Renal pelvis (tissue), 4 donors: ENCODE results near the gene P2RX2. TPM values are rescaled to one million over a fixed set of nuclear protein-coding genes. Genes with fewer than 3 reads are reported as not detected.

Experiments used
- DNase-seq: peaks from one replicate; pipeline ENCODE4 v3.0.0-alpha.2; 2013
- polyA plus RNA-seq, 3 donors: library from polyadenylated mRNA; unstranded; fragments of 120-200 nt; gene quantifications; one replicate each; pipeline ENCODE4 v1.2.1, GENCODE V29; 2013; ENCODE audit not compliant: insufficient read length in 3 of 3

P2RX2 gene
- polyA plus RNA-seq, 3 donors = 1.6 to 1.8 (median 1.6) TPM

DNA sequence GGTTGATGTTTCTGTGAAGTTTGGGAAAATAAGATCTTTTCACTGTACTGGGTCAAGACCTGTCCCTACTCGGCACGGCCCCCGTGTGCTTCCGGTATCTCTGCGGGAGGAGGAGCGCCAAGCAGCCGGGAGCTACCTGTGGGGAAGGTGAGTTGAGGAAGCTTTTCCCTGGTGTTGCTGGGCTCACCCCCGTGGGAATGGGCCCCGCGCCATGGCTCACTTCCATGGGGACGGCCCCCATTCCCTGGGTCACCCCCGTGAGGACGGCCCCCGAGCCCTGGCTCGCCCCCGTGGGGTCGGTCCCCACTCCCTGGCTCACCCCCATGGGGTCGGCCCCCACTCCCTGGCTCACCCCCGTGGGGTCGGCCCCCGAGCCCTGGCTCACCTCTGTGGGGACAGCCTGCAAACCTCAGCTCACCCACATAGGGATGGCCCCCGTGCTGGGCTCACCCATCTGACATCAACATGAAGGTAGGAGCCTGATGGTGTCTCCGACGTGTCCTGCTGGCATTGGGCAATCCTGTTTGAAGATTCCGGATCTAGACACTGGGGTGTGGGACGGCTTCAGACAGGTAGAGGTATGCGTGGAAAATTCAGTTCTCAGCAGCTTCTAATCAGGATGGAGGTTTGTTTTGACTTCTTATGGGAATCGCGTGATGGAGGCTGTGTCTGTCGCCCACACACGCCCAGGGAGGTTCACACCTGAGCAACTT, 17.2 kb upstream of the P2RX2 start:
- DNase-seq = no peak

DNA sequence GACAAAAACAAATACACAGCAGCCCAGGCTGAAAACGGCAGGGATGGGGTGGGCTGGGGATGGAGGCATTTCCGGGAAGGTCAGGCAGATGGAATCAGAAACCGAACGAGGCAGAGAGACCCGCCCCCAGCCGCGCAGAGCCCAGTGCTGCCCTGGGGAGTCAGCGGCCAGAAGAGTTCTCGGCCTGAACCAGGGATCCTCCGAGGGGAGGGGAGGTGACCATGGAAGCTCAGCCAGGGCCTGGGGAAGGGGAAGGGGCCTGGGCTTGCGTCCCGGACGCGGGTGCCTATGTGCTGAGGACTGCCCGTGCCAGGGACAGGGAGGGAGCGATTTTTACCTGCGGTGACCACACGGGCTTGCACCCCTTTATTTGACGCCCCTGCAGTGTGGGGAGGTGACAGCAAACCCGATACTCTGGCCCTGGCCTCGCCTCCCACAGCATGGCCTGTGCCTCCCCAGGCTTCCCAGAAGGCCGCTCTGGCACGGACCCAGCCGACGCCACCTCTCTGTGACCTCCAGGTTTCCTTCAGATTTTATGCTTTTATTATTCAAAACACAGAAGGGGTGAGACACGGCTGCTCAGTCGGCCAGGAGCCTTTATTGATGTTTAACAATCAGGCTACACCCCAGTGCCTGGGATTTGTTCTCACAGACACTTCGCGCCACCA, 15.9 kb upstream of the P2RX2 start:
- peak; percentile 81 for DNase-seq

DNA sequence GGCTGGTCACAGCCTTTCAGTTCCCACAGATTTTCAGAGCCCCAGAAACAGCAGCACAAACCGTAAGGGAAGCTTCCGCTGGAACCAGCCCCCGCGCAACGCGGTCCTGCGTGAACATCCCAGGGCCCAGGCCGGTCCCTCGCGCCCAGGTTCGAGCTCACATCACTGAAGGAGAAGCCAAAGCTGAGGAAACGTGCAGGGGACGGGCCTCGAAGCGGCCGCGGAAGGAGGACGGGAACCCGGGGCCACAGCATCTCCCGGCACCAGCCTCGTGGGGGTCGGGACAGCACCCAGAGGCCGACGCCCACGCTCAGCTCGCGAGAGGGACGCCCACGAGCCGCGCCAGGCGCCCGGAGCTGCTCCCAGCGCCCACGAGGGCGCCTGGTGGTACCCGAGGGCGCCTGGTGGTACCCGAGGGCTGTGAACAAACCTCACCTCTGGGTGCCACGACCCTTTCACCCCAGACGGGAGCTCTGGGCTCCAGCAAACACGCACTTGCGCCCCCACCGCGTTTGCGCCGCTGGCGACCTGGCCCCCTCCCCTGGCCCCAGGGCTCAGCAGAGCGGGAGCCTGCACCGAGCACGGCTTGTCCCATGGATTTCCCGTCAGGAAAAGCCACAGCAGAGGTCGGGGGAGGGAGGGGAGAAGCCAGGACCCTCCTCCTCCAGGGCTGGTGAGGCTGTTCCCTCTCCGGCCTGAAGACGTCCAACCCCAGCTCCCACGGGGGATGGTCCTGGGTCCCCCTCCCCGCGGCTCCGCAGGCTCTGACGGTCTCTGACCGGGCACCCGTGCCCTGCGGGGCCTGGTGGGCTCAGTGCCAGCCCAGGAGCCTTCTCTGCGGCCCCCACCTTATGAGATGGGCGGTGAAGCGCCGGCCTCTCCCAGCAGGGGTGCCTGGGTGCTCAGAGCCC, 15.1 kb upstream of the P2RX2 start:
- DNase-seq = no peak

DNA sequence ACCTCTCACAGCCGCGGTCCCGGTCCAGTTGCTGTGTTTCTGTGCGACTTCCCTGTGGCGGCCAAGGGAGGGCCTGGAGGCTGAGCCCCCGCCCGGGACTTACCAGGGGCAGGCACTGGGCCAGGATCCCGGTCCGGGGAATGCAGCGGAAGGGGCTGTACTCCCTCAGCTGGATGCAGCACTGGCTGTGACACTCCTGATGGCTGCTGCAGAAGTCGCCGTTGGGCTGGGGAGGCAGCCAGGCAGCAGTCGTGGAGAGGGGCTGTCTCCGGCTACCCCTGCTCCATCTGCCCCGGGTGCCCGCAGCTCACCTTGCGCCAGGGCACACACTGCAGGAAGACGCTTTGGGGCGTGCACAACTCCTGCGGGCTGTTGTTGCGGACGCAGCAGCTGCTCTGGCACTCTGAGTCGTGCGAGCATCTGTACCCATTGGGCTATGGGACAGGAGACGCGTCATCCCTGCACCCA, 14.4 kb upstream of the P2RX2 start:
- DNase-seq = no peak

DNA sequence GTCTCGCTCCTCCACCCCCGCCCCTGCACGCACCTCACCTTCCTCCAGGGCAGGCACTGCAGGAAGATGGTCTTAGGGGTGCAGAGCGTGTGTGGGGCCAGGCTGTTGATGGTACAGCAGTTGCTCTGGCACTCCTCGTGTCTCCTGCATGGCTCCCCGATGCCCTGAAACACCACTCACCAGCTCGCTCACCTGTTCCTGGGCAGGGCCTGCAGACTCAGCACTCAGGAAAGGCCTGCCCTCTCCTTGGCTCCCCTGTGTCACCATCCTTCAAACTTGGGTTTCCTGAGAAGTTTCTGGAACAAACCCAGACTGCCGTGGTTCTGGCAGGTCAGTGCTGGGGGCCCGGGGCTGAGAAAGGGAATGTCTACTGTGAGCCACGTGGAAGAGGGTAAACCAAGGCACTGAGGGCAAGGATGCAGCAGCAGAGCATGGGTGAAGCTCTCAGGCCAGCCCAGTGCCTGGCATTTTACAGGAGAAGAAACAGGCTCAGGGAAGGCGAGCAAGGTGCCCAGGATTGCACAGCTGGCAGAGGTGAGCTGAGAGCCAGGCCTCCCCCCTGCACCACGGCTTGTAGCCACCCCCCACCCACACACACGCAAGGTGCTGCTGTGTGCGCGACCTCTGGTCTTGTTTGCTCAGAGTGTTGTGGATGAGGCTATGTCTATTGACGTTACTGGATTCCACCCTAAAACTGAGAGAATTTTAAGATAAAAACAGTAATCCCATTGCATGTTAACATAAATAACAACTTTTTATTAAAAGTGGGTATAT, 13.7 kb upstream of the P2RX2 start:
- DNase-seq = no peak

DNA sequence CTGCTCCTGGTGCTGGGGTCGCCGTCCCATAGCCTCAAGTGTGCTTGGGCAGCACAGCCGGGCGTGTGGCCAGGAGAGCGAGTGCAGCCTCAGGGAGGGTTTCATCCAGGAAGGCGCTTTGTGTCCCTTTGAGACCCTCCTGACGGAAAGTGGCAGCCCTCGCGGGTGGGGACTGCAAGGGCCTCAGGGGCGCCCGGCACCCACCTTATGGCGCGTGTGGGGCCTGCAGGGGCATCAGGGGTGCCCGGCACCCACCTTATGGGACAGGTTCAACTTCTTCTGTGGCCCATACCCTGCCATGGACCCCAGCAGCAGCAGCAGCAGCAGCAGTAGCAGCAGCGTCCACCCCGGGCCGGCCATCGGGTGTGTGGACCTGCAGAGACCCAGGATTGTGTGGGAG, 12.7 kb upstream of the P2RX2 start:
- DNase-seq = no peak

DNA sequence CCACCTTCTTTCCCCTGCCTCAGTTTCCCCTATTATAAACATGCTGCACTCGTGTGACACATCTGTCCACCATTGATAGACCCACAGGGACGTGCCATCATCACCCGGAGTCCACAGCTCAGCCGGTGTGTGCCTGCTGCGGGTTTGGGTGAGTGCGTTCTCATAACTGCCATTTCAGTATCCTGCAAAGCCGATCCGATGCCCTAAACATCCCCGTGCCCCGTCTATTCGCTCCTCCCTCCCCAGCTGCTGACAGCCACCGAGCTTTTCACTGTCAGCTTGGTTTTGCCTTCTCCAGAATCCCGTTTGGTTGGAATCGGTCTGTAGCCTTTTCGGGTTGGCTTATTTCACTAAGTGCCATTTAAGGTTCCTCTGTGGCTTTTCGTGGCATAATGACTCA, 12.1 kb upstream of the P2RX2 start:
- DNase-seq = no peak

DNA sequence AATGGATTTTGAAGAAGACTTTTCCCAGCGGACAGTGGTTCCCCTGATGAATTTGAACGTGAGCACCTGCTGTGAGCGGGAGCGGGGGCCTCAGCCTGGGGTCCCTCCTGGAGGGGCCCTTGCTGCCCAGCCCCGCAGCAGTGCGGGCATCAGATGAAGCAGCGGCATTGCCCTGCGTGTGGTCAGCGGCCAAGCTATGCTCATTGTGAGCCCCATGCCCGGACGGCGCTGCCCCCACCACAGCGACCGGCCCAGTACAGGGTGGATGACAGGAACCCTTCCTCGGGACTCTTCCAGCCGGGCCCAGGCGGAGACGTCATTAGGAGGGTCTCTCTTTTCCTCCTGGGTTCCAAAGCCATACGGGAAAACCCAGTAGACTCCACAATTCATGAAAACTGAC, 11.6 kb upstream of the P2RX2 start:
- no peak for DNase-seq

DNA sequence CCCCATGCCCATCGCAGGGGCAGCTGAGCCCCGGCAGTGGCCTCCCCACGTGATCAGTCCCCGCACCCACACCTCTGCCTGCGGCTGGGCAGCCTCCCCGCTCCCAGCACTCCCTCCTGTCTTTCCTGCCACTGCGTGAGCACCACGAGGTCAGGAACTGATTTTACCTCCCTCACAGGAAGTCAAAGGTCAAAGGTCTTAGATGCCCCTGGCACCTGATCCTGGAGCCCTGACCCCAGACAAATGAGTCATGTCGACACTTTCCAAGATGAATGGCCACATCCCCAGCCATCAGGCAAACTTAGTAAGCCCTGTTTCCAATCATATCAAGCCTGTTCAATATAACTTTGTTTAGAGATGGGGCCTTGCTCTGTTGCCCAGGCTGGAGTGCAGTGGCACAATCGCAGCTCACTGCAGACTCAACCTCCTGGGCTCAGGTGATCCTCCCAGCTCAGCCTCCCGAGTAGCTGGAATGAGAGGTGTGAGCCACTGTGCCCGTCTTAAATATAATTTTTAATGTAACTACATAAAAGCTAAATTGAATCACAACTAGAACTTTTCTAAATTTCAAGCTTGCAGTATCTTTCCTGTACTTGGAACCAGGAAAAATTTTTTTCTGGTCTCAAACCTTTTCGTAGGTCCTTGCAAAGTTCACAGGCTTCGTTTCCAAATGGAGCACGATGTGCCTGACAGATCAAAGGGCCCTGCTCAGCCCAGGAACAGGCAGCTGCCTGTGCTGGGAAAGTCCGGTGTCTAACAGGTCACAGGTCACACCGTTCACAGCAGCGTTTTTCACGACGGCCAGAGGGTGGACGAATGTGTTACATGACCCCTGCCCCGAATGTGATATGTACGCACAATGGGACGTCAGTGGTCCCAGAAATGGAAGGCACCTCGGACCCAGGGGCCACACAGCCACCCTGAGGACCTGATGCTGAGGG, 10.1 kb upstream of the P2RX2 start:
- no peak for DNase-seq

DNA sequence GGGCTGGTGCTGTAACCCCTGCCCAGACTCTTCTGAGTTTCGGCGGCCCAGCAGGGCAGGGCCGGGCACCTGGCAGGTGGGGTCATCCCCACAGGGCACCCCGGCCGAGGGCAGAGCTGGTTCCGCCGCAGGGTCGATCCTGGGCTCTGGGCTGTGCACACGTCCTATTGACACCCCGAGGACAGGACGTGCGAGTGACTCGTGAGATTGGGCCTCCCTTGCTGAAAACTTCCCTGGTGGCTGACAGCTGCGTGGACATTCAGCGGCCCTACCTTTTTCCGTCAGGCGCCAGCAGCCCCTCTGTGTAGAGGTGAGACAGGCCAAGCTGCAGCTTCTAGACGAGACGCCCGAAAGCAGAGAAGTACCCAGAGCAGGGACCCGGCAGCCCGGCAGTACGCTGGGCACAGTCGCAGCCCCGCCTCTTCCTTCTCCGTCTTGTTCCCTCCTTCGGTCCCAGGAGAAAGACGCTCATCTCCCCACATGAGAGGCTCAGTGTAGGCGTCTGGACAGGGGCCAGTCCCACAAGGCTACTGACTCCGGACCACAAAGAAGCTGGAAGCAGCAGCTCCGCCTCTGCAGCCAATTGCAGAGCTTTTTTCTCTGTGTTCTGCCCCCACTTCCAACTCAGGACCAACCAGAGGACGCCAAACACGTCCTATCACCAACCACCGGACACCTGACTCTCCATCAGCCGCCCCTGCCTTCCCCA, 8.4 kb upstream of the P2RX2 start, which contains the start of gene LRCOL1:
TSS of gene LRCOL1 (minus strand) at position 532 of the 709 bp plus-strand sequence. CDS start 4,331 bp downstream, outside the sequence.
- DNase-seq = no peak

DNA sequence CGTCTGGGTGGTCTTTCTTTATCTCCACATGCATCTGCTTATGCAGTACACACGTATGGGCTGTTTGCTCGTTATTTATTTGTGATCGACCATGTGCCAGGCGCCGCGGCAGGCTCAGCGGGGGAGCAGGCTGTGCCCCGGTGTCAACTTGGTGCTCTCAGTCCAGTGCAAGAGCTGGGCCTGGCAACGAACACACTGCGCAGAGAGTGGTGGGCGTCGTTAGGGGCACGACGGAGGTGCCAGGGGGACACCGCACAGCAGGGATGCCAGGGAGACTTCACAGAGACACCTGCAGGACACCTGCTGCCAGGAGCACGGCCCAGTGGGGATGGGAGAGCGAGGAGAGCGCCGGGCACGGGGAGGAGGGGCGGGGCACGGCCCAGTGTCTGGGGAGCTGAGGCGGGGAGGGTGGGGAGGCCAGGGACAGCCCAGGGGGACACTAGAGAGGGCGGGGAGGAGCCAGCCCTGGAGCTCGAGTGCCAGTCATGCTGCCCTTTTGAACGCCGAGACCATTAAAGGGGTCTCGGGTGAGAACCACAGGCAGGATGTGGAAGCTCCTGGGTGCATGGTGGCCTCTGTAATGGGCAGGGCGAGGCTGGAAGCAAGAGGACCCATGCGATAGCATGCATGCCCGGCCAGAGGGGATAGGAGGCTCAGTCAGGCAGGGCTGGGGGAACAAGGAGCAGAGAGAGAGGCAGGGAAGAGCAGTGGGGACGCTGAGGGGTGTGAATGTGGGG, 7.5 kb upstream of the P2RX2 start:
- DNase-seq = no peak

DNA sequence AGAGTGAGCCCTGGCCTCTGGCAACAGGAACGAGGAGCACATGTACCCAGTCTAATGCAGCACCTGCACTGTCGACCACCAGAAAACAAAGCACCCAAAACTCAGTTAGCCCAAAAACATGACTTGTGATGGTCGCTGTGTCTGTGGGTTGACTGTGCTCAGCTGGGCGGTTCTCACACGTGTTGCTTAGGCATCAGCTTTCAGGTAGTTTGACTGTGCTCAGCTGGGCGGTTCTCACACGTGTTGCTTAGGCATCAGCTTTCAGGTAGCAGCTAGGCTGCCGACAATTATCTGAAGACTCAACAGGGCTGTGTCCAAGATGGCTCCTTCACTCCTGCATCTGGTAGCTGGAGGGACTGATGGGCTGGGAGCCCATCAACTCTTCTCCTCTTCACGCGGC, 7.0 kb upstream of the P2RX2 start:
- DNase-seq = no peak

DNA sequence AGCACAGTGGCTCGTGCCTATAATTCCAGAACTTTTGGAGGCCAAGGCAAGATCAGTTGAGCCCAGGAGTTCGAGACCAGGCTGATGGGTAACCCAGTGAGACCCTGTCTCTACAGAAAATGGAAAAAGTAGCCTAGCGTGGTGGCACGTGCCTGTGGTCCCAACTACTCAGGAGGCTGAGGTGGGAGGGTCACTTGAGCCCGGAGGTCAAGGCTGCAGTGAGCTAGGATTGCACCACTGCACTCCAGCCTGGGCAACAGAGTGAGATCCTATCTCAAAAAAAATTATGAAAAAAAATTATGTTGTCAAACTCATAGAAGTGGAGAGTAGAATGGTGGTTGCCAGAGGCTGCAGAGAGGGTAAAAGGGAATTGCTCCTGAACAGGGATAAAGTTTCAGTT, 4.5 kb upstream of the P2RX2 start:
- no peak for DNase-seq

DNA sequence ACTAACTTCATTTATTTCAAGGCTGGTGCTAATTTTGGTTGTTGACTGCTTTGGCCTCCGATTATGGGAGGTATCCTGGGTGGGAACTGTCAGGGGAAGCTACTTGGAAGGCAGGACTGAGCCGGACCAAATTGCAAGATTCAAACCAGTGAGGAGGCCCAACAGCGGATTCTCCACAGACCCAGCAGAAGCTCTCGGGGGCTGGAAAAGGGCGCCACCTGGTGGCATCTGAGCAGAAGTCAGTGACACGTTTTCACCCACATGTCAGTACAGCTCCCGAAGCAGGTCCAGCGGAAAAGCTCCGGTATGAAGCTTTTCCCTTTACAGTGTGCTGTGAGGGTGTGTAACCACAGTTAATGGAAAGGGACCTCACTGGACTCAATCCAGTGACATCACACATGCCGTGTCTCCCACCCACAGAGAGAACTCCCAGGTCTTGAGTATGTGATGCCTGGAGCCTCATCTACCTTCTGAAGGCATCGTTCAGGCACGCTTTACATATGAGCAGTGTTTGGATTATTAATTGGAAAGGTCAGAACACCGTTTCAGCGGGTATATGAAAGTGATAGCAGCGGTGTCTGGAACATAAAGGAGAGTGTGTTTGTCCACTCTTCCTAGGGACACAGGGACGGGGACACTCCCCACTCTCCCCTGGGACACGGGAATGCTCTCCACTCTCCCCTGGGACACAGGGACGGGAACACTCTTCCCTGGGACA, 3.6 kb upstream of the P2RX2 start:
- peak; percentile 86 for DNase-seq

DNA sequence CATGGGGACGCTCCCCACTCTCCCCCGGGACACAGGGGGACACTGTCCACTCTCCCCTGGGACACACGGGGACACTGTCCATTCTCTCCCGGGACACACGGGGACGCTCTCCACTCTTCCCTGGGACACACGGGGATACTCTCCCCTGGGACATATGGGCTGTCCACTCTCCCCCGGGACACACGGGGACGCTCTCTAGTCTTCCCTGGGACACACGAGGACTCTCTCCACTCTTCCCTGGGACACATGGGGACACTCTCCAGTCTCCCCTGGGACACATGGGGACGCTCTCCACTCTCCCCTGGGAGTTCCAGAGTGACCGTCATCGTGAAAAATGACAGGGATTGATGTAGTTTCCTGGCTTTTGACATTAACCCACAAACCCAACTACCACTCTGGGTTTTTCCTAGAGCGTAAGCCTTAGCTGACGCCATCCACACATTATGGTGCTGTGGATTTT, 3.0 kb upstream of the P2RX2 start:
- no peak for DNase-seq

DNA sequence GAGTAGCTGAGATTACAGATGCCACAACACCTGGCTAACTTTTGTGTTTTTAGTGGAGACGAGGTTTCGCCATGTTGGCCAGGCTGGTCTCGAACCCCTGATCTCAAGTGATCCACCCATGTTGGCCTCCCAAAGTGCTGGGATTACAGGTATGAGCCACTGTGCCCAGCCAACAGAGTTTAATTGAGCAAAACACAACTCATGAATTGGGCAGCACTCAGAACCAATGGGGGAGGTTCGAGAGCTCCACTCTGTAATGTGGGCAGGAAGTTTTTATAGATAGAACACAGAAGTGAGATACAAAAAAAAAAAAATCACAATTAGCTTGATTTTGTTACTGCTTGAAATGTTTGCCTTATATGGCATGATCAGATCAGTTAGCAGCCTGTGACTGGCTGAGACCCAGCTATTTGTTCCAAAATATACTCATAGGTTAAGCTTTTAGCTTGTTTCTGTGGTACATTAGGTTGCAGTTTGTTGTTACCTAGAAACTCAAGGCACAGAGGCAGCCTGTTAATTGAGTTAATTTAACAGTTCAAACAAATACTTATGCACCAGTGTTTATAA, 1.4 kb upstream of the P2RX2 start:
- no peak for DNase-seq

DNA sequence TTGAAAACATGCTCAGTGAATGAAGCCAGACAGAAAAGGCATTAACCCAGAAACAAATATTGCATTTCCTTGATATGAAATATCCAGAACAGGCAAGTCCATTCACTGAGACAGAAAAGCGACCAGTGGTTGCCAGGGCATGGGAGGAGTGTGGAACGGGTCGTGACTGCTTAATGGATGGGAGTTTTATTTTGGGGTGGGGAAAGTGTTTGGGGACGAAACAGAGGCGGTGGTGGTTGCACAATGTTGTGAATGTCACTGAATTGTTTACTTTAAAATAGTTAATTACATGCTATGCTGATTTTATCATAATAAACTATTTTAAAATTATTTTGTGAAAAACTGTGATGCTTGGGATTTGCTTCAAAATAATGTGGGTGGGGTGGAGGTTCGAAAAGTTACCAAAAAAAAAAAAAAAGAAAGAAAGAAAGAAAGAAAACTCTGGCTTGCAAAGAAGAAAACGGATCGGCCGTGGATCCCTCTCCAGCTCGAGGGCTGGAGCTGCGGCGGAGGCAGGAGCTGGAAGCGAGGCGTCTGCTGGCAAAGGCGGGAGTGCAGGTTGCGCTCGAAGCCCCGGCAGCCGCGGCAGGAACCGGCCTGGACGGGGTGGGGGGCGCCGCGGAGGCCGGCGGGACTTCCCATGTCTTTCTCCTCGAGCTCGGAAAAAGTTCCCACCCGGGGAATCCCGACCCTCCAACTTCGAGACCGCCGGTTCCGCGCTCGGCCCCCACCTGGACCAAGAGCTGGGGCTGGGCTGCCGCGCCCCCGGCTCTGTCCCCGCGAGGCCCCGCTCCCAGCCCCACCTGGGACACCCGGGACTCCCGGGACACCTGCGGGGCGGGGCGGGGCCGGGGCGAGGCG, 524 bp upstream of the P2RX2 start:
- DNase-seq = no peak
